ENCODE data around the gene TMEM129.

Gene TMEM129

DNA sequence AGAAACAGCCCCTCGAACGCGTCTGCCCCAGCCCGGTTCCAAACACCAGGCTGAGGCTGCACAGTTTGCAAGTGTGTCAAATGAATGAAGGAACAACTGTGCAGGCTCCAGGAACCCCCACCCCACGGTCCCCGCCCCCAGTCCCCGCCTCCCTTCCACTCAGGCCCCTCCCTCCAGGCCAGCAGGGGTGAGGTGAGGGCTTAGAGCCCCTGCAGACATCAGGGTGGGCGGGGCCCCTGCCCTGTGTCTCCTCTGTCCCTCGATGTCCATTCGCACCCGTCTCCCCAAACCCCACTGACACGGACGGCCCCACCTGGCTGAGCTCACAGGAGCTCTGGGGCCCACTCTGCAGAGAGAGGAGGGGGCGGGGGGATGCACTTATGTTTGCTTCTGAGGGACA, 28.7 kb upstream of the TMEM129 start:
- Histone ChIP-seq H3K36me3 (ENCODE audit: control insufficient read depth in 2 of 2, insufficient read depth in 1 of 2, low read length in 2 of 2) (peaks cover 0 to 5% of the 10 kb centered on the region in 2 experiments; a peak in 1 of 3 replicates), H3K4me1 (ENCODE audit: control insufficient read depth, insufficient read depth, low read length) (no peaks in the 10 kb centered on the region), H3K27ac (ENCODE audit: extremely low read depth, low read depth, low read length) (no peak overlapping the region), H3K9me3 (ENCODE audit: control insufficient read depth, insufficient read depth, low read depth, low read length) (no peaks in the 10 kb centered on the region), H3K4me3 (ENCODE audit: low read depth, low read length) (no peak overlapping the region)
- ChIA-PET POLR2A (interaction anchor here (2.2 kb wide), 1 partner anchor 60 kb away, joined by 7 read pairs; no protein-coding TSS in a partner anchor), CTCF (interaction anchor here (8.0 kb wide), 1 partner anchor 61 kb away, joined by 148 read pairs; no protein-coding TSS in a partner anchor)
- peak; percentile 46; the same call in 1 of the 2 replicates for TF ChIP-seq ZFP69B (tag by site-specific recombination; IDR thresholded peaks at IDR 0.05)
- no peak for TF ChIP-seq ZNF354C (tag by site-specific recombination; IDR thresholded peaks at IDR 0.05; ENCODE audit: borderline replicate concordance, low read depth)
- TF ChIP-seq IKZF3 (tag by site-specific recombination; IDR thresholded peaks at IDR 0.05), result no peak
- TF ChIP-seq SCRT1 (tag by site-specific recombination; IDR thresholded peaks at IDR 0.05; ENCODE audit: borderline replicate concordance), result no peak

DNA sequence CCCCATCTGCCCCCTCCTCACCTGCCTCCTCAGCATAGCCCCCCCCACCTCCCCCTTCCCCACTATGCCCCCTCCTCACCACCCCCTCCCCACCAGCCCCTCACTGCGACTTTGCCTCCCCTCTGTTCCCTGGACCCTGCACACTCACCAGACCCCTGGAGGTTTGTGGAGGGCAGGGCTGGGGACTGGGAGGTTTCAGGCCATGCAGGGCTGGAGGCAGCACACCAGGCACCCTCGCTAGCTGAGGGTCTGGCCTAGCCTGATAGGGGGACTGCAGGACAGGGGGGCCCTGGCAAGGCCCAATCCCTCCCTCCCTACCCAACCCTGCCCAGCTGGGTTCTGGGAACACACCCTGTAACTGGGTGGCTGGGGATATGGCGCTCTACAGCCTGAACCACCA, 28.2 kb upstream of the TMEM129 start:
- CTCF ChIA-PET, result interaction anchor here (8.0 kb wide), 1 partner anchor 61 kb away, joined by 148 read pairs; no protein-coding TSS in a partner anchor
- no peaks in the 10 kb centered on the region for H3K9me3 ChIP-seq (ENCODE audit: control insufficient read depth, insufficient read depth, low read depth, low read length)
- H3K27ac ChIP-seq (ENCODE audit: extremely low read depth, low read depth, low read length), result no peak overlapping the region
- no peaks in the 10 kb centered on the region for H3K4me1 ChIP-seq (ENCODE audit: control insufficient read depth, insufficient read depth, low read length)
- H3K4me3 ChIP-seq (ENCODE audit: low read depth, low read length), result no peak overlapping the region
- TF ChIP-seq BCL11A (tag by site-specific recombination; IDR thresholded peaks at IDR 0.05; ENCODE audit: low read depth), result no peak
- TF ChIP-seq PRDM4 (tag by site-specific recombination; IDR thresholded peaks at IDR 0.05), result no peak
- TF ChIP-seq PBX3 (CRISPR knock-in tag; IDR thresholded peaks at IDR 0.05), result no peak
- TF ChIP-seq ELK4 (IDR thresholded peaks at IDR 0.05; ENCODE audit: borderline replicate concordance, low read depth, low read length), result no peak
- TF ChIP-seq ZBTB7A (tag by site-specific recombination; IDR thresholded peaks at IDR 0.05; ENCODE audit: low read depth), result peak; percentile 41; the same call in 1 of the 2 replicates
- peak; percentile 22; the same call in 1 of the 2 replicates for TF ChIP-seq GLIS1 (tag by site-specific recombination; IDR thresholded peaks at IDR 0.05)
- no peak for TF ChIP-seq ZNF792 (tag by site-specific recombination; IDR thresholded peaks at IDR 0.05)
- no peak for TF ChIP-seq ZNF530 (tag by site-specific recombination; IDR thresholded peaks at IDR 0.05; ENCODE audit: low read depth)
- no peak for TF ChIP-seq PATZ1 (tag by site-specific recombination; IDR thresholded peaks at IDR 0.05)
- POLR2A ChIA-PET, result interaction anchor here (2.2 kb wide), 1 partner anchor 61 kb away, joined by 7 read pairs; no protein-coding TSS in a partner anchor
- peaks cover 0 to 9% of the 10 kb centered on the region in 2 experiments; a peak in 1 of 3 replicates for H3K36me3 ChIP-seq (ENCODE audit: control insufficient read depth in 2 of 2, insufficient read depth in 1 of 2, low read length in 2 of 2)

- H3K9me3 ChIP-seq (ENCODE audit: control insufficient read depth, insufficient read depth, low read depth, low read length), result no peaks in the 10 kb centered on the region
- ChIA-PET POLR2A (interaction anchor here (1.2 to 2.2 kb wide), 3 partner anchors 29 to 64 kb away, joined by 4 to 7 read pairs (median 6); no protein-coding TSS in a partner anchor), CTCF (interaction anchor here (0.6 to 8.0 kb wide), 15 partner anchors 9 to 440 kb away, joined by 3 to 148 read pairs (median 4); no protein-coding TSS in a partner anchor)
- TF ChIP-seq ZNF677 (tag by site-specific recombination; IDR thresholded peaks at IDR 0.05) (no peak), GLIS2 (tag by site-specific recombination; IDR thresholded peaks at IDR 0.05) (peak; percentile 74), YY2 (tag by site-specific recombination; IDR thresholded peaks at IDR 0.05) (no peak), HOXC10 (CRISPR knock-in tag; IDR thresholded peaks at IDR 0.05) (no peak), ZNF121 (tag by site-specific recombination; IDR thresholded peaks at IDR 0.05) (no peak), HIC1 (tag by site-specific recombination; IDR thresholded peaks at IDR 0.05) (peak; percentile 63), ZNF366 (tag by site-specific recombination; conservative IDR thresholded peaks at IDR 0.05) (no peak)
Measured at GRCh38 chr4:1748465-1748995, 27.4 kb upstream of the TMEM129 start.

More at GRCh38 chr4:1748465-1748995, 27.4 kb upstream of the TMEM129 start:
- Histone ChIP-seq H3K4me3 (ENCODE audit: low read depth, low read length) (no peak overlapping the region), H3K27ac (ENCODE audit: extremely low read depth, low read depth, low read length) (no peak overlapping the region), H3K36me3 (ENCODE audit: control insufficient read depth in 2 of 2, insufficient read depth in 1 of 2, low read length in 2 of 2) (peaks cover 0 to 18% of the 10 kb centered on the region in 2 experiments; a peak in 1 of 3 replicates), H3K4me1 (ENCODE audit: control insufficient read depth, insufficient read depth, low read length) (no peaks in the 10 kb centered on the region)
